Stimulated activated naive B cell treated with anti-CD40 and anti-IgM and Interleukin-4, amounts not matched to agents 10 μg/mL and 1 μg/mL and 100 μg/mL, for 72 hours (primary cell): ENCODE measurements around the gene PRR22.
A peak's percentile ranks its signal among the peaks of the same experiment; 100 is the strongest.

Experiments
- ATAC-seq, 2 donors: fragments of 150-1000 bp; cut with Tn5 transposase; replicated peaks; 2 replicates each; pipeline ENCODE4 v1.10.0; 2021; ENCODE audit warnings: moderate library complexity in 1 of 2
- DNase-seq: peaks from one replicate; pipeline ENCODE4 v3.0.0; 2021
- H3K27ac Mint-ChIP-seq: one replicate; pipeline ENCODE4 v1.8.0; 2022; ENCODE audit warnings: mild to moderate bottlenecking, mixed read lengths
- H3K27me3 Mint-ChIP-seq, 2 donors: one replicate each; pipeline ENCODE4 v1.8.0; 2022; ENCODE audit warnings: mixed read lengths in 2 of 2
- H3K36me3 Mint-ChIP-seq, 2 donors: one replicate each; pipeline ENCODE4 v1.8.0; 2022; ENCODE audit warnings: mixed read lengths in 2 of 2, mild to moderate bottlenecking in 1 of 2
- H3K4me1 Mint-ChIP-seq, 2 donors: one replicate each; pipeline ENCODE4 v1.8.0; 2022; ENCODE audit warnings: mixed read lengths in 2 of 2, mild to moderate bottlenecking in 1 of 2
- H3K4me3 Mint-ChIP-seq, 2 donors: one replicate each; pipeline ENCODE4 v1.8.0; 2022; ENCODE audit warnings: mild to moderate bottlenecking in 2 of 2, mixed read lengths in 2 of 2, moderate library complexity in 1 of 2
- H3K9me3 Mint-ChIP-seq, 2 donors: one replicate each; pipeline ENCODE4 v1.8.0; 2022; ENCODE audit warnings: mixed read lengths in 2 of 2, mild to moderate bottlenecking in 1 of 2

Gene PRR22

GRCh38 chr19:5822181-5822844 is 37.8 kb upstream of the PRR22 start:
- Mint-ChIP-seq H3K36me3 (peaks cover 0 to 3% of the 10 kb centered on the region in 2 donors), H3K27me3 (peaks cover 8 to 30% of the 10 kb centered on the region in 2 donors), H3K4me1 (peaks cover 9 to 11% of the 10 kb centered on the region in 2 donors), H3K4me3 (no peak overlapping the region), H3K27ac (no peak overlapping the region), H3K9me3 (no peaks in the 10 kb centered on the region)
- ATAC-seq (no peak), DNase-seq (no peak)

GRCh38 chr19:5821521-5822180 is 37.1 kb upstream of the PRR22 start:
- H3K4me3 Mint-ChIP-seq = no peak overlapping the region
- H3K27ac Mint-ChIP-seq = no peak overlapping the region
- H3K27me3 Mint-ChIP-seq = peaks cover 14 to 30% of the 10 kb centered on the region in 2 donors
- ATAC-seq (no peak), DNase-seq (no peak)
- no peaks in the 10 kb centered on the region for H3K9me3 Mint-ChIP-seq
- peaks cover 2 to 5% of the 10 kb centered on the region in 2 donors for H3K4me1 Mint-ChIP-seq
- peaks cover 0 to 3% of the 10 kb centered on the region in 2 donors for H3K36me3 Mint-ChIP-seq

- Mint-ChIP-seq H3K36me3 (peaks cover 0 to 3% of the 10 kb centered on the region in 2 donors), H3K27ac (no peak overlapping the region), H3K4me3 (no peak overlapping the region), H3K27me3 (peaks cover 21 to 35% of the 10 kb centered on the region in 2 donors), H3K9me3 (no peaks in the 10 kb centered on the region), H3K4me1 (no peaks in the 10 kb centered on the region)
- no peak for ATAC-seq
- no peak for DNase-seq
Measured at GRCh38 chr19:5820785-5821184, 36.2 kb upstream of the PRR22 start.

GRCh38 chr19:5818594-5818993 is 34.0 kb upstream of the PRR22 start:
- no peak overlapping the region for H3K4me3 Mint-ChIP-seq
- DNase-seq (no peak), ATAC-seq (no peak)
- peaks cover 21 to 40% of the 10 kb centered on the region in 2 donors for H3K27me3 Mint-ChIP-seq
- peaks cover 0 to 2% of the 10 kb centered on the region in 2 donors for H3K9me3 Mint-ChIP-seq
- peaks cover 0 to 3% of the 10 kb centered on the region in 2 donors for H3K36me3 Mint-ChIP-seq
- H3K27ac Mint-ChIP-seq = no peak overlapping the region
- H3K4me1 Mint-ChIP-seq = no peaks in the 10 kb centered on the region

- no peak overlapping the region for H3K4me3 Mint-ChIP-seq
- H3K4me1 Mint-ChIP-seq = no peaks in the 10 kb centered on the region
- no peak for ATAC-seq
- peaks cover 0 to 3% of the 10 kb centered on the region in 2 donors for H3K36me3 Mint-ChIP-seq
- no peak for DNase-seq
- peaks cover 21 to 40% of the 10 kb centered on the region in 2 donors for H3K27me3 Mint-ChIP-seq
- H3K27ac Mint-ChIP-seq = no peak overlapping the region
- peaks cover 0 to 2% of the 10 kb centered on the region in 2 donors for H3K9me3 Mint-ChIP-seq
Measured at GRCh38 chr19:5817218-5817617, 32.7 kb upstream of the PRR22 start.

GRCh38 chr19:5814852-5815246 is 30.3 kb upstream of the PRR22 start:
- no peak overlapping the region for H3K27ac Mint-ChIP-seq
- peaks cover 0 to 2% of the 10 kb centered on the region in 2 donors for H3K9me3 Mint-ChIP-seq
- H3K4me1 Mint-ChIP-seq = no peaks in the 10 kb centered on the region
- peaks cover 17 to 32% of the 10 kb centered on the region in 2 donors for H3K27me3 Mint-ChIP-seq
- DNase-seq (no peak), ATAC-seq (no peak)
- no peak overlapping the region for H3K4me3 Mint-ChIP-seq
- H3K36me3 Mint-ChIP-seq = no peaks in the 10 kb centered on the region

GRCh38 chr19:5814123-5814851 is 29.7 kb upstream of the PRR22 start:
- Mint-ChIP-seq H3K4me3 (no peak overlapping the region), H3K27me3 (peaks cover 17 to 32% of the 10 kb centered on the region in 2 donors), H3K9me3 (peaks cover 0 to 2% of the 10 kb centered on the region in 2 donors), H3K27ac (no peak overlapping the region), H3K4me1 (no peaks in the 10 kb centered on the region), H3K36me3 (no peaks in the 10 kb centered on the region)
- ATAC-seq (no peak), DNase-seq (no peak)

- no peaks in the 10 kb centered on the region for H3K4me1 Mint-ChIP-seq
- DNase-seq (no peak), ATAC-seq (no peak)
- peaks cover 0 to 2% of the 10 kb centered on the region in 2 donors for H3K9me3 Mint-ChIP-seq
- H3K27ac Mint-ChIP-seq = no peak overlapping the region
- H3K36me3 Mint-ChIP-seq = no peaks in the 10 kb centered on the region
- peaks cover 2 to 12% of the 10 kb centered on the region in 2 donors for H3K27me3 Mint-ChIP-seq
- H3K4me3 Mint-ChIP-seq = no peak overlapping the region
Measured at GRCh38 chr19:5811117-5811516, 26.6 kb upstream of the PRR22 start.

GRCh38 chr19:5809469-5809868 is 24.9 kb upstream of the PRR22 start:
- Mint-ChIP-seq H3K9me3 (peaks cover 0 to 2% of the 10 kb centered on the region in 2 donors), H3K4me1 (peaks cover 0 to 2% of the 10 kb centered on the region in 2 donors), H3K27ac (no peak overlapping the region), H3K27me3 (peaks cover 2 to 7% of the 10 kb centered on the region in 2 donors), H3K36me3 (no peaks in the 10 kb centered on the region), H3K4me3 (no peak overlapping the region)
- ATAC-seq = no peak
- no peak for DNase-seq

- DNase-seq (no peak), ATAC-seq (no peak)
- H3K9me3 Mint-ChIP-seq = peaks cover 0 to 1% of the 10 kb centered on the region in 2 donors
- no peak overlapping the region for H3K27ac Mint-ChIP-seq
- peaks cover 3 to 7% of the 10 kb centered on the region in 2 donors for H3K4me1 Mint-ChIP-seq
- H3K4me3 Mint-ChIP-seq = no peak overlapping the region
- peaks cover 6 to 11% of the 10 kb centered on the region in 2 donors for H3K27me3 Mint-ChIP-seq
- H3K36me3 Mint-ChIP-seq = peaks cover 0 to 2% of the 10 kb centered on the region in 2 donors
Measured at GRCh38 chr19:5809053-5809452, 24.5 kb upstream of the PRR22 start.

- no peak for ATAC-seq
- peaks cover 7 to 14% of the 10 kb centered on the region in 2 donors for H3K4me1 Mint-ChIP-seq
- no peak overlapping the region for H3K27ac Mint-ChIP-seq
- no peak for DNase-seq
- H3K4me3 Mint-ChIP-seq = no peak overlapping the region
- H3K9me3 Mint-ChIP-seq = no peaks in the 10 kb centered on the region
- peaks cover 0 to 4% of the 10 kb centered on the region in 2 donors for H3K36me3 Mint-ChIP-seq
- H3K27me3 Mint-ChIP-seq = peaks cover 11 to 19% of the 10 kb centered on the region in 2 donors
Measured at GRCh38 chr19:5808120-5808816, 23.7 kb upstream of the PRR22 start.

- H3K9me3 Mint-ChIP-seq = no peaks in the 10 kb centered on the region
- peak overlapping the region; percentile 15 for H3K27ac Mint-ChIP-seq
- no peak for ATAC-seq
- peaks cover 20 to 33% of the 10 kb centered on the region in 2 donors for H3K27me3 Mint-ChIP-seq
- peaks cover 0 to 4% of the 10 kb centered on the region in 2 donors for H3K36me3 Mint-ChIP-seq
- H3K4me3 Mint-ChIP-seq = no peak overlapping the region
- H3K4me1 Mint-ChIP-seq = peaks cover 14 to 26% of the 10 kb centered on the region in 2 donors
- no peak for DNase-seq
Measured at GRCh38 chr19:5806905-5807304, 22.4 kb upstream of the PRR22 start.

GRCh38 chr19:5806133-5806489 is 21.6 kb upstream of the PRR22 start:
- Mint-ChIP-seq H3K27me3 (peaks cover 23 to 41% of the 10 kb centered on the region in 2 donors), H3K4me3 (no peak overlapping the region), H3K27ac (no peak overlapping the region), H3K4me1 (peaks cover 16 to 29% of the 10 kb centered on the region in 2 donors), H3K9me3 (no peaks in the 10 kb centered on the region), H3K36me3 (peaks cover 0 to 4% of the 10 kb centered on the region in 2 donors)
- no peak for ATAC-seq
- no peak for DNase-seq
